ENCODE measurements around the gene GAGE10. TPM values are rescaled to one million over a fixed set of nuclear protein-coding genes. Genes with fewer than 3 reads are reported as not detected.
"Not testable (repeated sequence)": the region's sequence is repeated elsewhere in the genome, so short reads cannot be mapped to it uniquely, and the experiment has no call there.

Gene GAGE10
- total RNA-seq, 2 experiments from 2014 or later: not detected

DNA sequence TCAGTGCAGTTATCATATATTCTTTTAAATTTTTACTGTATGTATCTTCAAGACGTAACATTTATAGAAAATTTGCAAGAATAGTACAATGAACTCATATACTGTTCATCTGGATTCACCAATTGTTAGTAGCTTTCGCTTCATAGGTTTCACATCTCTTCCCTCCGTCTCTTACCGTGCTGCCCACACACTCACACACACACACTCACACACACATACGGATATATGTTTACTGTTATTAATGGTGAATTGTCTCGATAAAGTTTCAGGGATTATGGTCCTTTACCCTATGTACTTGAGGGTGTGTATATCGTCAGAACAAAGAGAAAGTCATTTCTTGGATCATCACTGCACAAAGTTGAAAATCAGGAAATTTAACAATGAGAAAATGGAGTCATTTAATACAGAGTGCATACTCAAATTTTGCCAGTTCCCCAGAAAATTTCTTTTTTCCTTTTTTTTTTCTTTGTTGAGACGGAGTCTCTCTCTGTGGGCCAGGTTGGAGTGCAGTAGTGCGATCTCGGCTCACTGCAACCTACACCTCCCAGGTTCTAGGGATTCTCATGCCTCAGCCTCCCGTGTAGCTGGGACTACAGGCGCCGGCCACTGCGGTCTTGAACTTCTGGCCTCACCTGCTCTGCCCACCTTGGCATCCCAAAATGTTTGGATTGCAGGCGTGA lies 41.2 kb downstream of the GAGE10 start:
- intact Hi-C loops (cut with micrococcal nuclease); H3K36me3 Mint-ChIP-seq (ENCODE audit: low read depth); H3K27me3 Mint-ChIP-seq (ENCODE audit: low read depth); CTCF ChIA-PET; DNase-seq; H3K4me1 Mint-ChIP-seq (ENCODE audit: low read depth); H3K27ac Mint-ChIP-seq; H3K9me3 Mint-ChIP-seq; H3K4me3 Mint-ChIP-seq: not testable (repeated sequence)

DNA sequence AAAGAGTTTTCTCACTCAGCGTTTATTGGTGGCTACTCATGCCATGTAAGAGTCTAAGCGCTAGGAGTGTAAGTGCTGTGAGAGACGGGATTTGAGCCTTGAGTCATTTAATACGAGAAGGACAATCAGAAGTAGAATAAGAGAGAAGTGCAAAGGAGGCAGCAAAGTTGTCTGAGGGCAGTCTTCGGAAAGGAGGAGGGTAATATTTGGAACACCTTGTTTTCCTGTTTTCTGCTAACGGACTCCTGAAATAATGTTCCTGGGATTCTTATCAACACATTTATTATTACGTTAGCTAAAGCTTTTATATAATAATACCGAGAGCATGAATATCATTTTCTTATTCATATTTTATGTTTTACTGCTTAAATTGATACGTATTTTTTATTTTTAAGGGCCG lies 42.0 kb downstream of the GAGE10 start:
- H3K27me3 Mint-ChIP-seq (ENCODE audit: low read depth); H3K4me3 Mint-ChIP-seq; CTCF ChIA-PET; H3K36me3 Mint-ChIP-seq (ENCODE audit: low read depth); DNase-seq; H3K4me1 Mint-ChIP-seq (ENCODE audit: low read depth); intact Hi-C loops (cut with micrococcal nuclease); H3K27ac Mint-ChIP-seq; H3K9me3 Mint-ChIP-seq: not testable (repeated sequence)

DNA sequence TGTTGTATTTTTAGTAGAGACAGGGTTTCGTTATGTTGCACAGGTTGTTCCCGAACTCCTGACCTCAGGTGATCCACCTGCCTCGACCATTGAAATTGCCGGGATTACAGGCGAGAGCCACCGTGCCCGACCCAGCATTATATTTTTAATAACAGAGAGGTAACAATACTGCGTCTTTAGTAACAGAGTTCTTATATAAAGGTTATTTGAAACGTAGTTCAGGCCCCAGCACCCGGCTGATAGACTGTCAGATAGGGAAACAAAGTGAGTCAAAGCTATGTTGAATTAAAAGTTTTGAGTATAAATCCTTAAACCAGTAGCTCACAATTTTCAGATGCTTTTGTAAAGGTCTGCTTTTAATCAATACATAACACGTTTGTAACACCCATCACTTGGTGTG lies 42.7 kb downstream of the GAGE10 start:
- H3K27ac Mint-ChIP-seq; H3K36me3 Mint-ChIP-seq (ENCODE audit: low read depth); H3K27me3 Mint-ChIP-seq (ENCODE audit: low read depth); DNase-seq; H3K4me3 Mint-ChIP-seq; intact Hi-C loops (cut with micrococcal nuclease); H3K9me3 Mint-ChIP-seq; CTCF ChIA-PET; H3K4me1 Mint-ChIP-seq (ENCODE audit: low read depth): not testable (repeated sequence)

Other genes with a start within 250 kb of the GAGE10 start
- 1 to 10 TPM; 2.1 to 2.2 TPM for gene CCDC120, start 244.6 kb upstream of the GAGE10 start, total RNA-seq
- gene PRAF2, start 229.6 kb upstream of the GAGE10 start, total RNA-seq: 10 to 100 TPM; 14.5 to 14.8 TPM
- 10 to 100 TPM; 17.9 to 22.5 TPM for gene WDR45, start 223.8 kb upstream of the GAGE10 start, total RNA-seq
- 10 to 100 TPM; 18.6 to 19.9 TPM for gene GPKOW, start 179.9 kb upstream of the GAGE10 start, total RNA-seq
- under 1 TPM; 0.25 to 0.26 TPM for gene MAGIX, start 140.9 kb upstream of the GAGE10 start, total RNA-seq
- gene PLP2, start 131.7 kb upstream of the GAGE10 start, total RNA-seq: 100 to 1,000 TPM; 143 to 145 TPM
- gene PRICKLE3, start 117.3 kb upstream of the GAGE10 start, total RNA-seq: 1 to 10 TPM; 9.2 to 9.3 TPM
- gene SYP, start 103.5 kb upstream of the GAGE10 start, total RNA-seq: 1 to 10 TPM; 2.5 to 2.6 TPM
- 1 to 10 TPM in 1 of 2 experiments, under 1 TPM in 1; 0.62 to 1.0 TPM for gene CACNA1F, start 70.3 kb upstream of the GAGE10 start, total RNA-seq
- 10 to 100 TPM; 16.4 to 18.5 TPM for gene CCDC22, start 68.2 kb upstream of the GAGE10 start, total RNA-seq
- 1 to 10 TPM; 7.1 to 7.5 TPM for gene FOXP3, start 38.9 kb upstream of the GAGE10 start, total RNA-seq
- 1 to 10 TPM; 2.4 to 3.4 TPM for gene PPP1R3F, start 33.9 kb upstream of the GAGE10 start, total RNA-seq
- gene GAGE12J, start 18.4 kb downstream of the GAGE10 start, total RNA-seq: not detected
- gene GAGE13, start 27.9 kb downstream of the GAGE10 start, total RNA-seq: not detected
- gene GAGE12C, start 228.5 kb downstream of the GAGE10 start, total RNA-seq: not detected
- not detected for gene GAGE12D, start 238.1 kb downstream of the GAGE10 start, total RNA-seq
- gene GAGE12E, start 247.6 kb downstream of the GAGE10 start, total RNA-seq: not detected